Caco-2 (cell line): ENCODE measurements around the gene CNR1. TPM values are rescaled to one million over a fixed set of nuclear protein-coding genes. Genes with fewer than 3 reads are reported as not detected.

Experiments used
- BruUV-seq: library from RNA; stranded (reverse); fragments of 400-500 nt; replicated peaks from 2 replicates; lab custom pipeline; 2021; lab: Mats Ljungman, UMichigan
- CTCF ChIA-PET: fragments of 300-600 bp; sonication (Branson Sonifier 250); formaldehyde crosslinking; loops from one replicate; lab custom pipeline; 2022; ENCODE audit warnings: antibody characterized with exemption; lab: Charles Lee
- POLR2A ChIA-PET: fragments of 300-600 bp; sonication (Branson Sonifier 250); formaldehyde crosslinking; loops from one replicate; lab custom pipeline; 2022; ENCODE audit warnings: antibody characterized with exemption; lab: Charles Lee
- DNase-seq, 2 experiments: peaks; one replicate each; pipeline versions ENCODE4 v3.0.0 to v3.0.0-alpha.2; 2020 to 2022
- H3K27me3 ChIP-seq: replicated peaks from 2 replicates; pipeline ENCODE4 v1.6.0; 2011; ENCODE audit warnings: low read length; ENCODE audit not compliant: control insufficient read depth, insufficient read depth
- H3K36me3 ChIP-seq: 2 replicates; pipeline ENCODE4 v1.5.1; 2011; ENCODE audit warnings: low read length; ENCODE audit not compliant: control insufficient read depth, insufficient read depth
- H3K4me1 ChIP-seq: fragments of 250-450 bp; sonication (Bioruptor Pico); 2 replicates; pipeline ENCODE4 v1.5.1; 2020; ENCODE audit warnings: mild to moderate bottlenecking
- H3K4me3 ChIP-seq: 2 replicates; pipeline ENCODE4 v1.5.1; 2011; ENCODE audit warnings: low read depth, mild to moderate bottlenecking, control low read depth, low read length
- H3K9me3 ChIP-seq: fragments of 250-450 bp; sonication (Bioruptor Pico); 2 replicates; pipeline ENCODE4 v1.5.1; 2020; ENCODE audit warnings: mild to moderate bottlenecking, moderate library complexity
- H3K27ac Mint-ChIP-seq: one replicate; pipeline ENCODE4 v1.8.0; 2022; ENCODE audit warnings: mixed read lengths; ENCODE audit not compliant: unreplicated experiment
- H3K27me3 Mint-ChIP-seq: one replicate; pipeline ENCODE4 v1.8.0; 2022; ENCODE audit warnings: mixed read lengths; ENCODE audit not compliant: insufficient read depth, unreplicated experiment
- H3K36me3 Mint-ChIP-seq: one replicate; pipeline ENCODE4 v1.8.0; 2022; ENCODE audit warnings: mild to moderate bottlenecking, mixed read lengths; ENCODE audit not compliant: insufficient read depth, unreplicated experiment
- H3K4me1 Mint-ChIP-seq: one replicate; pipeline ENCODE4 v1.8.0; 2022; ENCODE audit warnings: low read depth, mixed read lengths; ENCODE audit not compliant: unreplicated experiment
- H3K4me3 Mint-ChIP-seq: one replicate; pipeline ENCODE4 v1.8.0; 2022; ENCODE audit warnings: mild to moderate bottlenecking, moderate library complexity, mixed read lengths; ENCODE audit not compliant: unreplicated experiment
- H3K9me3 Mint-ChIP-seq: one replicate; pipeline ENCODE4 v1.8.0; 2022; ENCODE audit warnings: mixed read lengths; ENCODE audit not compliant: unreplicated experiment
- intact Hi-C: fragments of 100-400 bp; cut with micrococcal nuclease; formaldehyde crosslinking; loops from one replicate; pipeline ENCODE4 v1.10.0; 2022; ENCODE audit not compliant: unreplicated experiment
- total RNA-seq: library from RNA; stranded (reverse); gene quantifications from 2 replicates; pipeline ENCODE4 v1.2.3, GENCODE V29; 2022
- TF ChIP-seq, protein P1 (sequence below), 2 experiments: fragments of 200-600 bp in 1 of 2; IDR thresholded peaks; 1 replicate in 1 of 2; 2 replicates in 1 of 2; pipeline versions ENCODE4 v1.5.1 to v1.8.0; 2011 to 2022; ENCODE audit warnings: antibody characterized with exemption in 1 of 2, control low read depth in 1 of 2, inconsistent platforms in 1 of 2, low read depth in 1 of 2, low read length in 1 of 2, mild to moderate bottlenecking in 1 of 2, moderate library complexity in 1 of 2; ENCODE audit not compliant: insufficient read depth in 1 of 2, severe bottlenecking in 1 of 2, unreplicated experiment in 1 of 2

CNR1 gene
- total RNA-seq, 1 experiment from 2014 or later, result not detected

DNA sequence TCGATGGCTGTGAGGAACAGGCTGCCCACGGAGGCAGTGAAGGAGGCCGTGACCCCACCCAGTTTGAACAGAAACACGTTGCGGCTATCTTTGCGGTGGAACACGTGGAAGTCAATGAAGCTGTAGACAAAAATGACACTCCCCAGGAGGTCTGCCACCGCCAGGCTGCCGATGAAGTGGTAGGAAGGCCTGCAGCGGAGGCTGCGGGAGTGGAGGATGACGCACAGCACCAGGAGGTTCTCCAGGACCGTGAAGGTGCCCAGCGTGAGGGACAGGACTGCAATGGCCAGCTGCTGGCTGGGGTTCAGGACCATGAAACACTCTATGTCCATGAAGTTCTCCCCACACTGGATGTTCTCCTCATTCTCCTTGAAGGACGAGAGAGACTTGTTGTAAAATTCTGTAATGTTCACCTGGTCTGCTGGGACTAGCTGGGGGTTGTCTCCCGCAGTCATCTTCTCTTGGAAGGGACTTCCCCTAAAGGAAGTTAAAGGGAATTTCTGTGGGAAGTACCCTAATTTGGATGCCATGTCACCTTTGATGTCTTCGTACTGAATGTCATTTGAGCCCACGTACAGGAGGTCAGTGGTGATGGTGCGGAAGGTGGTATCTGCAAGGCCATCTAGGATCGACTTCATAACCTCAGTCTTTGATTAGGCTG, 21.4 kb downstream of the CNR1 start:
- Histone ChIP-seq H3K36me3 (no peaks in the 10 kb centered on the region), H3K9me3 (no peaks in the 10 kb centered on the region), H3K4me3 (no peak overlapping the region), H3K27me3 (no peaks in the 10 kb centered on the region), H3K4me1 (no peaks in the 10 kb centered on the region)
- Mint-ChIP-seq H3K27ac (no peak overlapping the region), H3K4me3 (no peak overlapping the region), H3K9me3 (no peaks in the 10 kb centered on the region), H3K36me3 (no peaks in the 10 kb centered on the region), H3K27me3 (peaks cover 11% of the 10 kb centered on the region), H3K4me1 (no peaks in the 10 kb centered on the region)
- BruUV-seq, result no TSS peak
- intact Hi-C loops, result no loop called here
- no peak for DNase-seq
- CTCF ChIA-PET, result interaction anchor here (0.6 kb wide), 1 partner anchor 355 kb away, joined by 3 read pairs; no protein-coding TSS in a partner anchor
- TF ChIP-seq, protein P1, sequence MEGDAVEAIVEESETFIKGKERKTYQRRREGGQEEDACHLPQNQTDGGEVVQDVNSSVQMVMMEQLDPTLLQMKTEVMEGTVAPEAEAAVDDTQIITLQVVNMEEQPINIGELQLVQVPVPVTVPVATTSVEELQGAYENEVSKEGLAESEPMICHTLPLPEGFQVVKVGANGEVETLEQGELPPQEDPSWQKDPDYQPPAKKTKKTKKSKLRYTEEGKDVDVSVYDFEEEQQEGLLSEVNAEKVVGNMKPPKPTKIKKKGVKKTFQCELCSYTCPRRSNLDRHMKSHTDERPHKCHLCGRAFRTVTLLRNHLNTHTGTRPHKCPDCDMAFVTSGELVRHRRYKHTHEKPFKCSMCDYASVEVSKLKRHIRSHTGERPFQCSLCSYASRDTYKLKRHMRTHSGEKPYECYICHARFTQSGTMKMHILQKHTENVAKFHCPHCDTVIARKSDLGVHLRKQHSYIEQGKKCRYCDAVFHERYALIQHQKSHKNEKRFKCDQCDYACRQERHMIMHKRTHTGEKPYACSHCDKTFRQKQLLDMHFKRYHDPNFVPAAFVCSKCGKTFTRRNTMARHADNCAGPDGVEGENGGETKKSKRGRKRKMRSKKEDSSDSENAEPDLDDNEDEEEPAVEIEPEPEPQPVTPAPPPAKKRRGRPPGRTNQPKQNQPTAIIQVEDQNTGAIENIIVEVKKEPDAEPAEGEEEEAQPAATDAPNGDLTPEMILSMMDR (IDR thresholded peaks at IDR 0.05; ENCODE audit: insufficient read depth in 1 of 2, low read depth in 1 of 2, low read length in 1 of 2, severe bottlenecking in 1 of 2, unreplicated experiment in 1 of 2), result no peak
- POLR2A ChIA-PET, result no interaction called here

DNA sequence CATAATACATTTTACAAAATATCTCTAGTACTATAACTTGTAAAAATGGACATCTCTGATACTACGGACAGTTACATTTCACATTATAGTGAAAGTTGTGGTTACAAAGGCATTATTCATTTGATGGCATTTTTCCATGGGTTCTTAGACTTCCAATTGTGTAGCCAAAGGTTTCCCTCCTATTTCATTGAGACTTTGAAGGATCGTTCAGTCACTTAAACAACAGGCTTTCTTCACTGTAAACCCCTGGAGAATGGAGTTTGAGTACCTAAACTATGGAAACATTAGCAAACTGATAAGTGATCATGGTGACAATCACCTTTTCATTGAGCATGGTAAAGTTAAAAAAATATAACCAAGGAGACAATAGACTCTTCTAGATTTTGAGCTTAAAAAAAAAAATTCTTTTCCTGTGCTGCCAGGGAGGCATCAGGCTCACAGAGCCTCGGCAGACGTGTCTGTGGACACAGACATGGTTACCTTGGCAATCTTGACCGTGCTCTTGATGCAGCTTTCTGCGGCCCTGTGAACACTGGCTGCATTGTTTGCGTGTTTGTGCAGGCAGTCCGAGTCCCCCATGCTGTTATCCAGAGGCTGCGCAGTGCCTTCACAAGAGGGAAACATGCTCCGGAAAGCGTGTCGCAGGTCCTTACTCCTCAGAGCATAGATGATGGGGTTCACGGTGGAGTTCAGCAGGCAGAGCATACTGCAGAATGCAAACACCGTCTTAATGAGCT, 22.6 kb downstream of the CNR1 start:
- H3K27ac Mint-ChIP-seq, result no peak overlapping the region
- CTCF ChIA-PET, result interaction anchor here (0.6 kb wide), 1 partner anchor 354 kb away, joined by 3 read pairs; no protein-coding TSS in a partner anchor

DNA sequence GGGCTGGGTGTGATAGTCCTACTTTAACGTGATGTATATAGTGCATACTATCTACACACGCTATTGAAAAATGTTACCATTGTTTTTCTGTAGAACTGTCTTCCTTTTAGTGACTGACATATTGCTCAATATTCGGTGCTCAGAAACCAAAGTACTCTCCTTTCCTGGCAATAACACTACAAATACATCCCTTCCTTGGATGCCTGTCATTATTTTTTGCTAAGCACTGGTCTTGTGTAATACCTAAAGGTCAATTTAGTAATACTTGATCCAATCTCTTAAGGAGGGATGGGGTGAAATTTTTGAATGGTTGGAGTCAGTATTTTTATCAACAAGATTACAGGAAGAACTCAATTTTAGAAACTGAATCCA, 23.9 kb downstream of the CNR1 start:
- intact Hi-C loops, result no loop called here
- no peak overlapping the region for H3K4me3 Mint-ChIP-seq
- CTCF ChIA-PET, result no interaction called here
- H3K4me3 ChIP-seq, result no peak overlapping the region
- H3K27me3 Mint-ChIP-seq, result peaks cover 7% of the 10 kb centered on the region
- POLR2A ChIA-PET, result no interaction called here
- H3K4me1 Mint-ChIP-seq, result no peaks in the 10 kb centered on the region
- DNase-seq, result no peak
- TF ChIP-seq, protein P1 (IDR thresholded peaks at IDR 0.05; ENCODE audit: insufficient read depth in 1 of 2, low read depth in 1 of 2, low read length in 1 of 2, severe bottlenecking in 1 of 2, unreplicated experiment in 1 of 2), result no peak
- no peaks in the 10 kb centered on the region for H3K9me3 ChIP-seq
- no peaks in the 10 kb centered on the region for H3K9me3 Mint-ChIP-seq
- BruUV-seq, result no TSS peak
- no peaks in the 10 kb centered on the region for H3K36me3 ChIP-seq
- no peaks in the 10 kb centered on the region for H3K36me3 Mint-ChIP-seq
- H3K27me3 ChIP-seq, result no peaks in the 10 kb centered on the region
- H3K4me1 ChIP-seq, result no peaks in the 10 kb centered on the region
- no peak overlapping the region for H3K27ac Mint-ChIP-seq

More for the DNA sequence above, 22.6 kb downstream of the CNR1 start:
- no peak for DNase-seq
- H3K4me3 ChIP-seq, result no peak overlapping the region
- Mint-ChIP-seq H3K9me3 (no peaks in the 10 kb centered on the region), H3K36me3 (no peaks in the 10 kb centered on the region), H3K4me3 (no peak overlapping the region), H3K4me1 (no peaks in the 10 kb centered on the region), H3K27me3 (peaks cover 7% of the 10 kb centered on the region)
- H3K4me1 ChIP-seq, result no peaks in the 10 kb centered on the region
- POLR2A ChIA-PET, result no interaction called here
- H3K27me3 ChIP-seq, result no peaks in the 10 kb centered on the region
- intact Hi-C loops, result no loop called here
- no TSS peak for BruUV-seq
- H3K9me3 ChIP-seq, result no peaks in the 10 kb centered on the region
- H3K36me3 ChIP-seq, result no peaks in the 10 kb centered on the region
- TF ChIP-seq, protein P1 (IDR thresholded peaks at IDR 0.05; ENCODE audit: insufficient read depth in 1 of 2, low read depth in 1 of 2, low read length in 1 of 2, severe bottlenecking in 1 of 2, unreplicated experiment in 1 of 2), result no peak
